COR-L47 (cell line): ENCODE results near the gene RBM17.
"Not testable (repeated sequence)": the region's sequence is repeated elsewhere in the genome, so short reads cannot be mapped to it uniquely, and the experiment has no call there.

Source experiments
- DNase-seq: peaks from one replicate; lab custom pipeline; 2025; lab: John Stamatoyannopoulos, UW

Gene RBM17

GRCh38 chr10:6056411-6057135, 32.3 kb upstream of the RBM17 start:
- DNase-seq, result no peak

DNA sequence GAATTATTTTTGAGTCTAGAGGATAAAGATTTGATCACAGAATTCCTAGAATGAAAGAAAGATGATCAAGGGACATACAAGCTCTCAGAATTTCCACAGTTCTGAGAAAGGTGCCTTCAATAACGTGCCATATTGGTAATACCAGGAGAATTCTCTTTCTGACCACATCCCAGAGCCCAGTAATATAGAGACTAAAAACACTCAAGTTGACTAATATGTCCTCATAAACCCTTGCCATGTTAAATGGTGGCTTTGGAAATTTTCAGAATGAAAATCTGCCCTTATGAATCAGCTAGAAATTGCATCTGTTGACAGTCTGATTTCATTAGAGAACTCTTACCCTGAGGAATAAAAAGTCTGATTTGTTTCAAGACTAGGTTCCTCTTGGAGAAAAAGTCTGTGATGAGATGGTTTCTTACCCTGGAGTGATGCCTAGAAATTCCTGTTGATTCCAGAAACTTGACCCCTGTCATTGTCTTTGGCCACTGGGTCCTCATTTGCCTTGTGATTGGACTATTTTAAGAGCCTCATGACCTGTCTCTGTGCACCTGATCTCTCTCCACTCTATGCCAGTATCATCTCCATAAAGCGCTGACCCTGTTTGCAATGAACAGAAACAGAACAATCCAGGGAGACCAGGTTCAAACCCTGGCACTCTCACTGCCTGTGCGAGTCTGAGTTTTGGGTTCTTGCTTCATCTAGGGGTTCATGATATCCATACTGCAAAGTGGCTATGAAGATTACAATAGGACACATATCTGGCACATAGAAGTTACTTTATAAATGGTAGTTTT, 30.0 kb upstream of the RBM17 start:
- no peak for DNase-seq

DNA sequence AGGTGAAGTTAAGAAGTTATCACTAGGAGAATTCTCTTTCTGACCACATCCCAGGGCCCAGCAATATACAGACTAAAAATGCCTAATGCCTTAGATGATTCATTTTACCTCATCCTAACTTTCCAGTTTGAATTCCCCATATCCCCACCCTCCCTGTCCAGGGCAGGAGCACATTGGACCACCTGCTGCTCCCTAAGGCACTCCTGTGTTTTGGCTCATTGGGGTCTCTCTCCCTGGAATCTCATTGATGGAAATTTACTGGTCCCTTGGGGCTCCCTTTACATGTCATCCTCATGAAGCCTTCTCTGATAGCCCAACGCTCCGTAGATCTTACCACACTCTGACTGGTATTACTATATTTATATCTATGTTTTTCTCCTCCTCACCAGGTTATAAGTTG, 29.3 kb upstream of the RBM17 start:
- DNase-seq, result no peak

DNA sequence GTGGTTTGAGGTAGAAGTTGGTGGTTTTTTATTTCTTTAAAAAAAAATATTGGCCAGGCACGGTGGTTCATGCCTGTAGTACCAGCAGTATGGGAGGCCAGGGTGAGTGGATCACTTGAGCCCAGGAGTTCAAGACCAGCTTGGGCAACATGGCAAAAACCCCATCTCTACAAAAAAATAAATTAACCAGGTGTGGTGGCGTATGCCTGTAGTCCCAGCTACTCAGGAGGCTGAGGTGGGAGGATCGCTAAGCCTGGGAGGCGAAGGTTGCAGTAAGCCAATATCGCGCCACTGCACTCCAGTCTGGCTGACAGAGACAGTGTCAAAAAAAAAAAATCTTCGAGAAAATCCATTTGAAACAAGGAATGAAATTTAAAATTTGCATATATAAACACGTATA, 27.8 kb upstream of the RBM17 start:
- DNase-seq, result no peak

DNA sequence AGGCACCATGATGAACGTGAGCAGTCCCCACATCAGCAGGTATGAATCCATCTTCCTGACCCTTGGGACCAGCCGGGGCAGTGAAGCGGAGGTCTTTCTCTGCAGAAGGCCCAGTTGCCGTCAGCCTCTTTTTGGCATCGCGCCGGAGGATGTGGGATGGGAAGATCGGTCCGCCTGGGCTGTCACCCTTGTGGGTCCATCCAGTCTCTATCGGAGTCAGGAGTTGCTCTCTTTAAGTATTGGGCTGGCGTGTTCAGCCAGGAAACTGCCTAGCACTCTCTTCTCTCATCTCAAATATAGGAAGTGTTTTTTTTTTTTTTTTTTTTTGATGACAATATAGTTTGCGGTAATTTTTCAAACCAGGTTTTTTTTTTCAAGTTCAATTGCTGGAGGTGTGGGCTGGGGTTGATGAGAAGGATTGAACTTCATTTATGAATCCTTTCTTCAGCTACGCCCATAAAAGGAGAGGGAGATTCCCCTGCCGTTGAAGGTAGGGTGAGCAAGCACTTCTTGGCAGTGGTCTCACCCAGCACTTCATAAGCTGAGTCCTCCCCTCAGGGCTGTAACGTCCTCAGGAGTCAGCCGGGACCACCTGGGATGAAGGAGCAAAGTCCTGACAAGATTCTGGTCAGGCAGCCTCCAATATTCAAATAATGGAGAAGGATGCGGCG, 26.6 kb upstream of the RBM17 start, which contains the start of gene IL2RA:
TSS of gene IL2RA (minus strand) at position 267 of the 671 bp plus-strand sequence. CDS start at position 51, 216 bp downstream.
- no peak for DNase-seq

DNA sequence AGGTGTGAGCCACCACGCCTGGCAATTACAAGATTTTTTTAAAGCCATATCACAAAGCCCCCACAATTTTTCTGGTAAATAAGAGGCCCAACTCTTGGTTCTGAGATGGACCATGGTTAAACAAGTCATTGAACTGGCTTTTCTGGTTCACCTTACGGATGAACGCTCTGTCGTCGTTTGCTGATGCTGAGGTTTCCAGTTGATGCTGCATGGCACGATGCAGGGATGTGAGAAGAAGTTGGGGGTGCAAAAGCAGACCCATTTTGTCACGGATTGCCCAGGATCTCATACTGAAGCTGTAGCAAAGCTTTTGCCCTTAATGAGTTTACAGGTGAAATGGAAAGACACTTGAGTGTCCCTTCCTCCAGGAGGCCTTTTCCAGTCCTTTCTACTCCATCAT, 24.7 kb upstream of the RBM17 start:
- no peak for DNase-seq

DNA sequence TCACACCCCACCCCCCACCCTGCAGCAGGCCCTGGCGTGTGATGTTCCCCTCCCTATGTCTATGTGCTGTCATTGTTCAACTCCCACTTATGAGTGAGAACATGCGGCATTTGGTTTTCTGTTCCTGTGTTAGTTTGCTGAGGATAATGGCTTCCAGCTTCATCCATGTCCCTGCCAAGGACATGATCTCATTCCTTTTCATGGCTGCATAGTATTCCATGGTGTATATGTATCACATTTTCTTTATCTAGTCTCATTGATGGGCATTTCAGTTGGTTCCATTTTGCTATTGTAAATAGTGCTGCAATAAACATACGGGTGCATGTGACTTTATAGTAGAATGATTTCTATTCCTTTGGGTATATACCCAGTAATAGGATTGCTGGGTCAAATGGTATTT, 24.1 kb upstream of the RBM17 start:
- not testable (repeated sequence) for DNase-seq

GRCh38 chr10:6065406-6065805, 23.4 kb upstream of the RBM17 start:
- DNase-seq, result no peak

- DNase-seq, result no peak
Measured at GRCh38 chr10:6065835-6066234, 23.0 kb upstream of the RBM17 start.

DNA sequence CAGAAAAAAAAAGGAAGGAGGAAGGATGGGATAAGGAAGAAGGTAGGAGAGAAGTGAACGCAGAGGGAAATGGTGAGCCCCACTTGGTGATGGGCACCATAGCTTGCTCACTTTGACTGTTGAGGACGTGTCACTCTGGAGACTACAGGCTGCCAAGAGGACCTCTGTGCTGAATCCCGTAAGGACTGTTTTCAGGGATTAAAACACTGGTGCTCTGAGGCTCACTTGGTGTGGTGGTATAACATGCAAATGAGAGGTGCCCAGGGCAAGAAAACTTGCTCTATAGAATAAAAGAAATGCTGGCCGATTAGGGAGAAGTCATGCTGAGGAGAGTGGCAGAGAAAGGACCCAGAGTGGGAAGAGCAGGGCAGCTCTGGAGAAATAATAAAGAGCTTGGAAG, 21.4 kb upstream of the RBM17 start:
- DNase-seq, result no peak

GRCh38 chr10:6068006-6068405, 20.8 kb upstream of the RBM17 start:
- no peak for DNase-seq

- DNase-seq, result no peak
Measured at GRCh38 chr10:6068422-6068821, 20.4 kb upstream of the RBM17 start.

DNA sequence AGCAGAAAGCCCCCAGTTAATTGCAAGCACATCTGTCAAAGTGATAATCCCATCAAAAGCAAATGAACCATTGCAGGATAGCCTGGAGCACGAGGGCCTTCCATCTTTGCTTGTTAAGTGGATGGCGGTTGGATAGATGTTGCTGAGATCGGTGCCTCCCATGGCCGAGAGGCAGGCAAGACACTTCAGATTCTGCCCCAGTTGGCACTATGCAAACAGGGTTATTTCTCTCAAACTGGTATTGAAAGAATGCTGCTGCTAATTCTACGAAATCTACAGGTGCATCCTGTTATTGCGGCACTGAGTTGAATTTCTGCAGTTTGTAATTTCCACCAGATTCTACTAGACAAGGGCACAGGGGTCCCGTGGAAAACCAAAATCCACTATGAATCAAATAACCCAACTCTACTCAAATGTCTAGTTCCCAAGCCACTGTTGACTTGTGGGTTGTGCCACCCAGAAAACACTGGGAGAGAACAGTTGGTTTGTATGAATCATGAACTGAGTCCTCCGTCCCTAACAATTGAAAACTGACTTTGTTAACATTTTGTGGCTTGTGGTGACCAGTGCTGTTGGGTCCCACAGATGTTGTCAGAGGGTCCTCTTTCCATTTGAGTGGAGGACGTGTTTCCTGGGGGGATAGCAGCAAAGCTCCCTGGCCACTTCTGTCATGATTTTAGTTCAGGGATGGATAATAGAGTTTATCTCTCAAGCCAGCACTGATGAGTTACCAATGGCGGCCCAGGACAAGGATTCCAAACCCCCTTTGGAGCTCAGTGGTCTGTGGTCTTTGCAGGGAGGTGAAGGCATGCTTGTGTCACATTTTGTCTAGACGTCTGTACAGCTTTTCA, 19.5 kb upstream of the RBM17 start:
- DNase-seq, result no peak

DNA sequence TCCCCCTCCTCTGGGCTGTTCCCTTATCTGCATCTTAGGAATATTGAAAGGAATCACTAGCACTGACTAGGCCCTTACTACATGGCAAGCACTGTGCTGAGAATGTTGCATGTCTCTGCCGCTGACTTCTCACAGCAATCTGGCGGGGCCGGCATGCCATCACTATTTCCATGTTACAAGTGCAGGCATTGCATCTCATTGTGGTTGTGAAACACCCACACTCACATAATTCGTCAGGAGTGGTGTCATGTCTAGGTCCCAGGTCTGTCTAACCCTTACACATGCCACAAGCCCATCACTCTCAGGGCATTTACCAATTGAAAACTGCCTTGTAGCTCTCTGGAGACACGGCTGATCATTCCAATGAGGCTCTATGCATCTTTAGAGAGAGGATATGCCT, 18.2 kb upstream of the RBM17 start:
- no peak for DNase-seq

- DNase-seq, result no peak
Measured at GRCh38 chr10:6071181-6072175, 17.4 kb upstream of the RBM17 start.

DNA sequence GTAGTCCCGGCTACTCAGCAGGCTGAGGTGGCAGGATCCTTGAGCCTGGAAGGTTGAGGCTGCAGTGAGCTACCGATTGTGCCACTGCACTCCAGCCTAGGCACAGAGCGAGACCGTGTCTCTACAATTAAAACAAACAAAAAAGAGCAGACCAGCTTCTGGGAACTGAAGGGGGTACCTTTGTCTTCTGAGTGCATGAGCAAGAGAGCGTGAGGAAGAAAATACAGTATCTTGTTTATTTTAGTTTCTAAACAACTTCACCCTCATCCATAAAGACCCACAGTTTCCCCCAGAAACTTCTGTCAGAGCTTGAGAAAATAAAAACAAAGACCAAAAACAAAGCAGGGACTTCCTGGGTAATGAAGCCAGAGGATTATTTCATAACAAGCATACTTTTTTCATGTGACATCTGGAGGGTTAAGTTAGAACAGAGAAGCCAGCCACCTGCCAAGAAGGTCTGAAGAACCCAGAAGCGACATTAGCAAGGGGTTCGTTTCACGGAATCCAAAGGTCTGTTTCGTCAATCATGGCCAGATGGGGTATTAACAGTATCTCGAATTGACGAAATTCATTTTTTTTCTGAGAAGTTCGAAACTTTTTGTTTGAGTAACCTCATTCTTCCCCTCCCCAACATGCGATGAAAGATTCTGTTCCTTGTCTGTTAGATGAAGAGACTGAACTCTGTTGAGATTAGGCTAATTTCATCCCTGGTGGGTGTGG, 16.5 kb upstream of the RBM17 start:
- DNase-seq, result no peak

DNA sequence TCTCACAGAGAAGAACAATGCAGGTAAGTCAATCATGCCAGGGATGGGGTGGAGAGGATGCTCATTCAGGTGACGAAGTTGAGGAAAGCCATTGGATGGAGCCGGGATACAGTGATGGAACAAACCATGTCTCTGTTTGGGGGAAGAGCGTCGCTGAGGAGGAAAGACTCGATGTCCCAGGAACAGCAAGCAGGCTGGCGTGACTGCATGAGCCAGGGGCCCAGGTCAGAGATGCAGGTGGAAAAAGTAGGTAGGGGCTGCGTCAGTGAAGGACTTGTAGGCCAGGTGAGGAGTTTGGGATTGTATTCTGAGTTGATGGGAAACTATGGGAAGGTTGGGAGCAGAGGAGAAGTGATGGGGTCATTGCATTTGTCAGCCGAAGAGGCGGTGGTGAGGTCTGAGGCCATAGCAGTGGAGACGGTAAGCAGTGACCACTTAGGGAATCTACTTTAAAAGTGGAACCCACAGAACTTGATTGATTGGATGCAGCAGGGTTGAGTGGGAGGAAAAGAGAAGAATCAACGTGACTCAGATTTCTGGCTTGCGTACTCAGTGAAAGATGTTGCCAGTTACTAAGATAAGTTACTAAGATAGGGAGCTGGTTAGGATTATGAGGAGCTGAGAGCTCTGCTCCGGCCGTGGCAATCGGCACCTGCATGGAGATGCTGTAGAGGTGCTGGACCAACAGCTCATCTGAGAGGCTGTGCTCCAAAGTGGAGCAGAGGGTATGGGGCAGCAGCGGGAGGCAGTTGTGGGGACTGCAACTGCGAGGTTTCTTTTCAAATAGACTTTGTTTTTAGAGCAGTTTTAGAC, 14.1 kb upstream of the RBM17 start:
- no peak for DNase-seq

- no peak for DNase-seq
Measured at GRCh38 chr10:6077071-6077675, 11.7 kb upstream of the RBM17 start.

DNA sequence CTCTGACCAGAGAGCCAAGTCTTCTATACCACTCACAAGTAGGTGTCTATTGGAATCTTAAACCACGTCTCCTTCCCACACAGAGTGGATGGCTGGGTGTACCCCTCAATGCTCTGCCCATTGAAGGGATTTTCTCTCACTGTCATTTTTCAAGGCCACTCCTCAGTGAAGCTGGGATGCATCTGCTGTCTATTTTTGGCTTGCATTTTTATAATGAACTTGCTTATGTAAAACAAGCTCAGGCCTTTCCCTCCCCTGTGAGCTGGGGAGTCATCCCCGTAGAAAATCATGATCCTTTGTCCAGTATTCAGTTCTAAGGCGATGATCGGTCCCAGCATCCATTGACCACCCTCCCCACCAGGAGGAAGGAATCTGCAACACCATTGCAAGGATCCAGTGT, 9.8 kb upstream of the RBM17 start:
- no peak for DNase-seq
